A549 (cell line): ENCODE measurements around the gene EFS. TPM values are rescaled to one million over a fixed set of nuclear protein-coding genes. Genes with fewer than 3 reads are reported as not detected.

Experiments used
- ATAC-seq, 2 experiments: fragments of 200-7000 bp in 1 of 2; fragments of >200 bp in 1 of 2; cut with Nextera tagmentation in 1 of 2; cut with Tn5 transposase in 1 of 2; 3 replicates each; pipeline versions ENCODE4 v1.8.0 to v1.9.1; 2018 to 2020; ENCODE audit warnings: mild to moderate bottlenecking in 1 of 2, moderate library complexity in 1 of 2
- CTCF ChIA-PET: fragments of 300-600 bp; sonication (Branson Sonifier 250); formaldehyde crosslinking; extraction: SDS; loops from one replicate; lab custom pipeline; 2021; ENCODE audit warnings: antibody characterized with exemption, inconsistent platforms; lab: Yijun Ruan, JAX
- POLR2A ChIA-PET: fragments of 350-600 bp; formaldehyde crosslinking; extraction: SDS; loops from one replicate; lab custom pipeline; 2021; ENCODE audit warnings: antibody characterized with exemption, inconsistent platforms; lab: Yijun Ruan, JAX
- DNase-seq, 2 experiments: peaks; one replicate each; pipeline versions ENCODE4 v3.0.0 to v3.0.0-alpha.2; 2011 to 2016; ENCODE audit warnings: low read depth in 1 of 2, low spot score in 1 of 2
- FAIRE-seq: peaks from 2 replicates; lab custom pipeline; 2011; peaks lifted over from hg19 to GRCh38; lab: Jason Lieb, UNC
- H3K27ac ChIP-seq, 2 experiments: fragments of >200 bp; sonication (Bioruptor Twin); formaldehyde crosslinking; 3 replicates each; pipeline ENCODE4 v1.5.1; 2016 to 2017
- H3K4me1 ChIP-seq: fragments of >200 bp; sonication (Bioruptor Twin); formaldehyde crosslinking; 3 replicates; pipeline ENCODE4 v1.6.1; 2016
- H3K4me2 ChIP-seq: fragments of >200 bp; sonication (Bioruptor Twin); formaldehyde crosslinking; 3 replicates; pipeline ENCODE4 v1.6.1; 2016
- H3K4me3 ChIP-seq: fragments of >200 bp; sonication (Bioruptor Twin); formaldehyde crosslinking; 3 replicates; pipeline ENCODE4 v1.5.1; 2016
- H3K9me3 ChIP-seq: fragments of >200 bp; sonication (Bioruptor Twin); formaldehyde crosslinking; 3 replicates; pipeline ENCODE4 v1.6.1; 2016
- CBX2 ChIP-seq: fragments of 200-600 bp; sonication (generic); IDR thresholded peaks from 2 replicates; pipeline ENCODE4 v1.6.1; 2016; ENCODE audit warnings: low read depth, mild to moderate bottlenecking, borderline replicate concordance
- CBX8 ChIP-seq: fragments of 200-600 bp; sonication (generic); IDR thresholded peaks from 2 replicates; pipeline ENCODE4 v1.6.1; 2016
- EHF ChIP-seq: fragments of 250-450 bp; sonication (Bioruptor Pico); IDR thresholded peaks from 2 replicates; pipeline ENCODE4 v1.5.0; 2020; ENCODE audit warnings: mild to moderate bottlenecking
- FOSB ChIP-seq: fragments of 250-450 bp; sonication (Bioruptor Pico); IDR thresholded peaks from 2 replicates; pipeline ENCODE4 v1.5.0; 2020; ENCODE audit warnings: mild to moderate bottlenecking, moderate library complexity
- FOXS1 ChIP-seq: fragments of 250-450 bp; sonication (Bioruptor Pico); IDR thresholded peaks from 2 replicates; pipeline ENCODE4 v1.5.0; 2020; ENCODE audit warnings: mild to moderate bottlenecking, moderate library complexity
- HDAC2 ChIP-seq: fragments of 200-600 bp; sonication (generic); IDR thresholded peaks from 2 replicates; pipeline ENCODE4 v1.6.1; 2016
- HOXA7 ChIP-seq: fragments of 250-450 bp; sonication (Bioruptor Pico); IDR thresholded peaks from 2 replicates; pipeline ENCODE4 v1.5.0; 2020; ENCODE audit warnings: mild to moderate bottlenecking, moderate library complexity
- HOXB13 ChIP-seq: fragments of 250-450 bp; sonication (Bioruptor Pico); IDR thresholded peaks from 2 replicates; pipeline ENCODE4 v1.5.0; 2020; ENCODE audit warnings: low read depth, mild to moderate bottlenecking, moderate library complexity
- JUN ChIP-seq, 2 experiments: fragments of >200 bp; sonication (Bioruptor Twin); formaldehyde crosslinking; IDR thresholded peaks; 2 replicates in 1 of 2; 3 replicates in 1 of 2; pipeline ENCODE4 v1.6.1; 2016 to 2017
- JUNB ChIP-seq: fragments of >200 bp; sonication (Bioruptor Twin); formaldehyde crosslinking; IDR thresholded peaks from 2 replicates; pipeline ENCODE4 v1.6.1; 2016
- MAFK ChIP-seq: fragments of 450-650 bp; IDR thresholded peaks from 2 replicates; pipeline ENCODE4 v1.6.1; 2014; ENCODE audit not compliant: partially characterized antibody
- MYC ChIP-seq: IDR thresholded peaks from 2 replicates; pipeline ENCODE4 v1.6.1; 2012; ENCODE audit warnings: mild to moderate bottlenecking, inconsistent platforms, low read length, improper control_type of control experiment, borderline replicate concordance
- NFE2L2 ChIP-seq: fragments of 150-350 bp; conservative IDR thresholded peaks from 2 replicates; pipeline ENCODE4 v1.6.1; 2014; ENCODE audit warnings: low read length
- RARB ChIP-seq: fragments of 250-450 bp; sonication (Bioruptor Pico); IDR thresholded peaks from 2 replicates; pipeline ENCODE4 v1.8.0; 2021; ENCODE audit warnings: mild to moderate bottlenecking, moderate library complexity
- RFX5 ChIP-seq: fragments of 450-650 bp; IDR thresholded peaks from 2 replicates; pipeline ENCODE4 v1.7.1; 2014; ENCODE audit warnings: antibody characterized with exemption, mild to moderate bottlenecking, moderate library complexity
- SMC3 ChIP-seq: fragments of >200 bp; sonication (Bioruptor Twin); formaldehyde crosslinking; IDR thresholded peaks from 3 replicates; pipeline ENCODE4 v1.6.1; 2018; ENCODE audit warnings: inconsistent platforms
- SREBF2 ChIP-seq: fragments of 450-650 bp; IDR thresholded peaks from 2 replicates; pipeline ENCODE4 v1.6.1; 2014; ENCODE audit warnings: mild to moderate bottlenecking, moderate library complexity
- TFCP2L1 ChIP-seq: fragments of 250-450 bp; sonication (Bioruptor Pico); IDR thresholded peaks from 2 replicates; pipeline ENCODE4 v1.5.0; 2021; ENCODE audit warnings: mild to moderate bottlenecking
- TP53 ChIP-seq: fragments of 250-450 bp; sonication (Bioruptor Pico); IDR thresholded peaks from 2 replicates; pipeline ENCODE4 v1.5.0; 2021; ENCODE audit warnings: mild to moderate bottlenecking, moderate library complexity
- USF2 ChIP-seq: fragments of 450-650 bp; IDR thresholded peaks from 2 replicates; pipeline ENCODE4 v1.6.1; 2014; ENCODE audit warnings: antibody characterized with exemption
- ZC3H11A ChIP-seq: fragments of 450-650 bp; IDR thresholded peaks from 2 replicates; pipeline ENCODE4 v1.6.1; 2014; ENCODE audit warnings: antibody characterized with exemption, mild to moderate bottlenecking
- ZNF302 ChIP-seq: fragments of 250-450 bp; sonication (Bioruptor Pico); IDR thresholded peaks from 2 replicates; pipeline ENCODE4 v1.9.0; 2021; ENCODE audit warnings: inconsistent platforms, mild to moderate bottlenecking, moderate library complexity
- WGBS: methylation state at CpG from one replicate; pipeline ENCODE4 v1.1.6; 2017; ENCODE audit errors: missing lambda C conversion rate; 5-methylcytosine and 5-hydroxymethylcytosine counted together
- polyA plus RNA-seq, 4 experiments: library from polyadenylated mRNA; depleted of rRNA in 3 of 4; stranded (reverse); fragments of >200 nt; fragmentation: RNase III in 1 of 4; extraction: RNeasy Plus Mini Kit Qiagen cat#74134 plus additional on column Dnase treatment in 1 of 4; gene quantifications; 2 replicates in 3 of 4; 3 replicates in 1 of 4; pipeline ENCODE4 v1.2.3, GENCODE V29; 2011 to 2017
- TF ChIP-seq, protein P1 (sequence below): fragments of >200 bp; sonication (Bioruptor Twin); formaldehyde crosslinking; IDR thresholded peaks from 2 replicates; pipeline ENCODE4 v1.6.1; 2016
- TF ChIP-seq, protein P2 (sequence below): IDR thresholded peaks from 2 replicates; pipeline ENCODE4 v1.6.1; 2012; ENCODE audit warnings: low read depth, borderline replicate concordance

Gene EFS
- polyA plus RNA-seq, 2 of the 4 experiments (the other 2 are of a cell fraction), result not detected

- no peak for FAIRE-seq
- CTCF ChIA-PET, result interaction anchor here (1.2 to 5.6 kb wide), 3 partner anchors 8 to 26 kb away, joined by 3 to 30 read pairs (median 4); partner anchors contain the start of gene IL25
- POLR2A ChIA-PET, result no interaction called here
- DNase-seq, result no peak
- no peak for TF ChIP-seq FOXS1 (CRISPR knock-in tag)
- no peak for TF ChIP-seq EHF
- TF ChIP-seq HDAC2, result no peak
- TF ChIP-seq NFE2L2, result no peak
- TF ChIP-seq RARB (CRISPR knock-in tag), result no peak
- TF ChIP-seq RFX5, result no peak
- TF ChIP-seq MYC, result no peak
- no peak for TF ChIP-seq ZNF302 (CRISPR knock-in tag)
- TF ChIP-seq USF2, result no peak
- no peak for TF ChIP-seq CBX8
- no peak for TF ChIP-seq FOSB (CRISPR knock-in tag)
- TF ChIP-seq, protein P1, sequence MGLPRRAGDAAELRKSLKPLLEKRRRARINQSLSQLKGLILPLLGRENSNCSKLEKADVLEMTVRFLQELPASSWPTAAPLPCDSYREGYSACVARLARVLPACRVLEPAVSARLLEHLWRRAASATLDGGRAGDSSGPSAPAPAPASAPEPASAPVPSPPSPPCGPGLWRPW, result no peak
- no peak for TF ChIP-seq ZC3H11A
- no peak for TF ChIP-seq HOXA7
- no peak for TF ChIP-seq MAFK
- TF ChIP-seq SREBF2, result no peak
- no peak for TF ChIP-seq JUNB
- TF ChIP-seq HOXB13 (CRISPR knock-in tag), result no peak
- Histone ChIP-seq H3K9me3 (no peaks in the 10 kb centered on the region), H3K27ac (no peak overlapping the region), H3K4me2 (no peak overlapping the region), H3K4me3 (no peak overlapping the region), H3K4me1 (no peaks in the 10 kb centered on the region)
- ATAC-seq, result no peak
- WGBS, result 85% methylated on average over 16 of the region's 18 CpGs
These were observed 20.8 kb upstream of the EFS start for GRCh38 chr14:23385642-23386265.

DNA sequence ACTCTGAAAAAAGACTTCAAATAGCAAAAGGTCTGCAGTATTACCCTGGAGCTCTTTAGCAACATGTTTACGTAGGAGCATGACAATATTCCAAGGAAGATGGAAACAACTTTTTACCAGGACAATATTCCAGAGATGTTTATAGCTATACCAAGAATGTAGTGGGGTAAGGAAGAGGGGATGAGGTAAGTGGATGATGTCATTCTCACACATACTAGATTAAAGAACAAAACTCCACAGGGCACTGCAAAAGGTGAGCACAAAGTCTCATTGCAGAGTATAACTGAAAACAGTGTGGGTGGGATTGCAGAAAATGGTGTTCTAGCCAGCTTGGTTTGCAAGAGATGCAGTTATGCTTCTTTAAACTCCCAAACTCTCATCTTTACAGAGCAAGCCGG is 20.3 kb upstream of the EFS start:
- 62% methylated on average over 2 of the region's 2 CpGs for WGBS
- CTCF ChIA-PET, result interaction anchor here (1.2 to 9.9 kb wide), 4 partner anchors 8 to 25 kb away, joined by 3 to 106 read pairs (median 17); partner anchors contain the start of gene IL25
- FAIRE-seq, result no peak

More for the DNA sequence above, 20.3 kb upstream of the EFS start:
- POLR2A ChIA-PET, result no interaction called here
- Histone ChIP-seq H3K4me2 (no peak overlapping the region), H3K9me3 (no peaks in the 10 kb centered on the region), H3K4me3 (no peak overlapping the region), H3K27ac (no peak overlapping the region), H3K4me1 (no peaks in the 10 kb centered on the region)
- ATAC-seq (no peak), DNase-seq (no peak)
- TF ChIP-seq TP53 (CRISPR knock-in tag), result no peak
- TF ChIP-seq CBX8, result no peak
- TF ChIP-seq, protein P1, result no peak
- TF ChIP-seq FOSB (CRISPR knock-in tag), result no peak
- TF ChIP-seq HOXA7, result no peak
- no peak for TF ChIP-seq JUN (IDR thresholded peaks at IDR 0.05)
- TF ChIP-seq HDAC2, result no peak
- TF ChIP-seq TFCP2L1 (CRISPR knock-in tag), result no peak
- no peak for TF ChIP-seq CBX2
- no peak for TF ChIP-seq SMC3
- TF ChIP-seq, protein P2, sequence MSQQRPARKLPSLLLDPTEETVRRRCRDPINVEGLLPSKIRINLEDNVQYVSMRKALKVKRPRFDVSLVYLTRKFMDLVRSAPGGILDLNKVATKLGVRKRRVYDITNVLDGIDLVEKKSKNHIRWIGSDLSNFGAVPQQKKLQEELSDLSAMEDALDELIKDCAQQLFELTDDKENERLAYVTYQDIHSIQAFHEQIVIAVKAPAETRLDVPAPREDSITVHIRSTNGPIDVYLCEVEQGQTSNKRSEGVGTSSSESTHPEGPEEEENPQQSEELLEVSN, result no peak
